MM.1S (cell line): Measurements from ENCODE around the gene PCED1B.
"Not testable (repeated sequence)": the region's sequence is repeated elsewhere in the genome, so short reads cannot be mapped to it uniquely, and the experiment has no call there.

ENCODE experiments used
- DNase-seq: peaks from one replicate; pipeline ENCODE4 v3.0.0-alpha.2; 2015
- H2AFZ ChIP-seq: fragments of 300-600 bp; sonication (generic); 2 replicates; pipeline ENCODE4 v1.6.0; 2016; ENCODE audit warnings: antibody characterized with exemption, low read length
- H3F3A ChIP-seq: fragments of 300-600 bp; sonication (generic); 2 replicates; pipeline ENCODE4 v1.6.1; 2016; ENCODE audit warnings: mild to moderate bottlenecking, antibody characterized with exemption, low read length, moderate library complexity, mixed read lengths; ENCODE audit not compliant: insufficient read depth
- H3K27ac ChIP-seq: fragments of 300-600 bp; sonication (generic); 2 replicates; pipeline ENCODE4 v1.5.1; 2016; ENCODE audit warnings: mild to moderate bottlenecking, low read length
- H3K27me3 ChIP-seq: fragments of 300-600 bp; sonication (generic); replicated peaks from 2 replicates; pipeline ENCODE4 v1.6.0; 2016; ENCODE audit warnings: low read length; ENCODE audit not compliant: insufficient read depth
- H3K36me3 ChIP-seq: fragments of 300-600 bp; sonication (generic); replicated peaks from 2 replicates; pipeline ENCODE4 v1.6.1; 2016; ENCODE audit warnings: mild to moderate bottlenecking, low read length, mixed read lengths; ENCODE audit not compliant: insufficient read depth
- H3K4me1 ChIP-seq: fragments of 300-600 bp; sonication (generic); 2 replicates; pipeline ENCODE4 v1.6.1; 2016; ENCODE audit warnings: low read length, mixed read lengths
- H3K4me2 ChIP-seq: fragments of 300-600 bp; sonication (generic); 2 replicates; pipeline ENCODE4 v1.6.0; 2016; ENCODE audit warnings: low read depth, low read length
- H3K4me3 ChIP-seq: fragments of 300-600 bp; sonication (generic); 2 replicates; pipeline ENCODE4 v1.5.1; 2016; ENCODE audit warnings: low read length, mixed read lengths
- H3K79me2 ChIP-seq: fragments of 300-600 bp; sonication (generic); 2 replicates; pipeline ENCODE4 v1.6.1; 2016; ENCODE audit warnings: mixed run types, low read length, mixed read lengths
- H3K9ac ChIP-seq: fragments of 300-600 bp; sonication (generic); 2 replicates; pipeline ENCODE4 v1.6.1; 2016; ENCODE audit warnings: low read length, mixed read lengths
- H3K9me2 ChIP-seq: fragments of 300-600 bp; sonication (generic); replicated peaks from 2 replicates; pipeline ENCODE4 v1.6.1; 2016; ENCODE audit warnings: mild to moderate bottlenecking, low read length, mixed read lengths; ENCODE audit not compliant: insufficient read depth
- H3K9me3 ChIP-seq: fragments of 300-600 bp; sonication (generic); replicated peaks from 2 replicates; pipeline ENCODE4 v1.6.1; 2016; ENCODE audit warnings: mild to moderate bottlenecking, low read length, mixed read lengths; ENCODE audit not compliant: insufficient read depth
- H4K20me1 ChIP-seq: fragments of 300-600 bp; sonication (generic); 2 replicates; pipeline ENCODE4 v1.6.1; 2016; ENCODE audit warnings: mild to moderate bottlenecking, low read length, moderate library complexity, mixed read lengths; ENCODE audit not compliant: insufficient read depth
- EZH2 ChIP-seq: fragments of 300-600 bp; sonication (generic); optimal IDR thresholded peaks from 2 replicates; pipeline ENCODE3; 2017; ENCODE audit warnings: low read depth, mild to moderate bottlenecking, antibody characterized with exemption, low read length, mixed read lengths
- EZH2phosphoT487 ChIP-seq: fragments of 300-600 bp; sonication (generic); IDR thresholded peaks from 2 replicates; pipeline ENCODE4 v1.6.1; 2018; ENCODE audit warnings: antibody characterized with exemption, low read length
- TF ChIP-seq, protein P1 (sequence below): fragments of 300-600 bp; sonication (generic); IDR thresholded peaks from 2 replicates; pipeline ENCODE4 v1.5.1; 2016; ENCODE audit warnings: antibody characterized with exemption, low read length, mixed read lengths

Gene PCED1B

GRCh38 chr12:47052274-47052673 is 27.1 kb upstream of the PCED1B start:
- no peaks in the 10 kb centered on the region for H3K4me1 ChIP-seq
- H2AFZ ChIP-seq: no peak overlapping the region
- H4K20me1 ChIP-seq: no peaks in the 10 kb centered on the region

GRCh38 chr12:47053961-47054360 is 25.5 kb upstream of the PCED1B start:
- Histone ChIP-seq H3K9me2 (no peaks in the 10 kb centered on the region), H3K27me3 (no peaks in the 10 kb centered on the region), H2AFZ (no peak overlapping the region), H3K36me3 (no peaks in the 10 kb centered on the region), H3K79me2 (no peaks in the 10 kb centered on the region), H4K20me1 (no peaks in the 10 kb centered on the region), H3K9ac (no peak overlapping the region), H3K4me1 (no peaks in the 10 kb centered on the region), H3K9me3 (no peaks in the 10 kb centered on the region), H3K27ac (no peak overlapping the region), H3K4me3 (no peak overlapping the region), H3F3A (no peaks in the 10 kb centered on the region), H3K4me2 (no peak overlapping the region)
- DNase-seq: no peak
- TF ChIP-seq EZH2 (no peak), EZH2phosphoT487 (no peak)
- TF ChIP-seq, protein P1, sequence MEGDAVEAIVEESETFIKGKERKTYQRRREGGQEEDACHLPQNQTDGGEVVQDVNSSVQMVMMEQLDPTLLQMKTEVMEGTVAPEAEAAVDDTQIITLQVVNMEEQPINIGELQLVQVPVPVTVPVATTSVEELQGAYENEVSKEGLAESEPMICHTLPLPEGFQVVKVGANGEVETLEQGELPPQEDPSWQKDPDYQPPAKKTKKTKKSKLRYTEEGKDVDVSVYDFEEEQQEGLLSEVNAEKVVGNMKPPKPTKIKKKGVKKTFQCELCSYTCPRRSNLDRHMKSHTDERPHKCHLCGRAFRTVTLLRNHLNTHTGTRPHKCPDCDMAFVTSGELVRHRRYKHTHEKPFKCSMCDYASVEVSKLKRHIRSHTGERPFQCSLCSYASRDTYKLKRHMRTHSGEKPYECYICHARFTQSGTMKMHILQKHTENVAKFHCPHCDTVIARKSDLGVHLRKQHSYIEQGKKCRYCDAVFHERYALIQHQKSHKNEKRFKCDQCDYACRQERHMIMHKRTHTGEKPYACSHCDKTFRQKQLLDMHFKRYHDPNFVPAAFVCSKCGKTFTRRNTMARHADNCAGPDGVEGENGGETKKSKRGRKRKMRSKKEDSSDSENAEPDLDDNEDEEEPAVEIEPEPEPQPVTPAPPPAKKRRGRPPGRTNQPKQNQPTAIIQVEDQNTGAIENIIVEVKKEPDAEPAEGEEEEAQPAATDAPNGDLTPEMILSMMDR: no peak

More at GRCh38 chr12:47052274-47052673, 27.1 kb upstream of the PCED1B start:
- Histone ChIP-seq H3K9me2 (no peaks in the 10 kb centered on the region), H3K36me3 (no peaks in the 10 kb centered on the region), H3K27me3 (no peaks in the 10 kb centered on the region), H3K27ac (no peak overlapping the region), H3K4me2 (no peak overlapping the region), H3K79me2 (no peaks in the 10 kb centered on the region), H3F3A (no peaks in the 10 kb centered on the region), H3K9ac (no peak overlapping the region), H3K9me3 (no peaks in the 10 kb centered on the region), H3K4me3 (no peak overlapping the region)
- no peak for TF ChIP-seq EZH2
- no peak for TF ChIP-seq EZH2phosphoT487
- TF ChIP-seq, protein P1: no peak
- no peak for DNase-seq

DNA sequence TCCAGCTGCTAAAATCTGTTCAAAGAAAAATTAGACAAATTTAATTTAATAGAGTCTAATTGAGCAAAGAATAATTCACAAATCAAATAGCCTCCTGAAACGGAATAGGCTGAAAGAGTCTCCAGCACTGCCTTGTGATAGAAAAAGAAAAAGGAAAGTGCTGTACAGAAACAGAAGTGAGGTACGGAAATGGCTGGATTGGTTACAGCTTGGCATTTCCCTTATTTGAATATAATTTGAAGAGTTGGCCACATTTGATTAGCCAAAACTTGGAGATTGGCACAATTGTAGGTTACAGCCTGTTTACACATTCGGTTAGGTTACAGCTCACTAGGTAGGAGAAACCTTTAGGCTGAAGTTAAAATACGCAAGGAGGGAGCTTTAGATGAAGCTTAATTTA is 24.8 kb upstream of the PCED1B start:
- H3K9me2 ChIP-seq: no peaks in the 10 kb centered on the region
- no peaks in the 10 kb centered on the region for H4K20me1 ChIP-seq
- no peak for DNase-seq
- no peaks in the 10 kb centered on the region for H3K9me3 ChIP-seq
- no peak overlapping the region for H3K4me3 ChIP-seq
- no peak overlapping the region for H3K4me2 ChIP-seq
- no peaks in the 10 kb centered on the region for H3K4me1 ChIP-seq
- no peak for TF ChIP-seq EZH2
- H3K9ac ChIP-seq: no peak overlapping the region
- no peaks in the 10 kb centered on the region for H3F3A ChIP-seq
- H3K27me3 ChIP-seq: no peaks in the 10 kb centered on the region
- H3K36me3 ChIP-seq: no peaks in the 10 kb centered on the region
- H3K27ac ChIP-seq: no peak overlapping the region
- no peak overlapping the region for H2AFZ ChIP-seq
- no peaks in the 10 kb centered on the region for H3K79me2 ChIP-seq

DNA sequence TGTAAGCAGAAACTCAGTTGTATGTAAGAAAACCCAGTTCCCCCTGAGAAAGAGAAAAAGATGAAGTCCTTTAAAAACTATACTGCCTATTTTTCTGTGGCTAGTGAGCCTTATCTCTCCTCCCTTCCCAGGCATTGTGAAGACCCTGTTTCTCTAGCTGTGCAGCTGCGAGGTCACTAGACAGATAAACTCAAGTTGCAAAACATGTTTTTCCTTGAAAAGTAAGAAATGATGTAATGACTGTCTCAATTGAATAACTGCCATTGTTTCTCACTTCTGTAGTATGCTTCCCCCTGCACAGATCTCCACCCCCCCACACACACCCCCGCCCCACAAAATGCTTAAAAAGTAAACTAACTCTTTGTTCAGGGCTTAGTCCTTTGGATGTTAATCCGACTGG is 23.6 kb upstream of the PCED1B start:
- not testable (repeated sequence) for H3K4me1 ChIP-seq, H3K4me3 ChIP-seq, H3K9me2 ChIP-seq, H3K9me3 ChIP-seq, H3F3A ChIP-seq, H4K20me1 ChIP-seq, H2AFZ ChIP-seq, H3K79me2 ChIP-seq, H3K36me3 ChIP-seq, H3K27ac ChIP-seq, H3K9ac ChIP-seq, DNase-seq, H3K4me2 ChIP-seq, H3K27me3 ChIP-seq

GRCh38 chr12:47056944-47057343 is 22.5 kb upstream of the PCED1B start:
- not testable (repeated sequence) for H3K79me2 ChIP-seq, H3K4me3 ChIP-seq, H3K9me2 ChIP-seq, H3K9me3 ChIP-seq, H3K4me2 ChIP-seq, H3K27me3 ChIP-seq, H2AFZ ChIP-seq, H3K9ac ChIP-seq, H3K4me1 ChIP-seq, H3F3A ChIP-seq, H4K20me1 ChIP-seq, H3K36me3 ChIP-seq, DNase-seq, H3K27ac ChIP-seq

- H3K4me3 ChIP-seq, H3K36me3 ChIP-seq, H3F3A ChIP-seq, H4K20me1 ChIP-seq, H2AFZ ChIP-seq, H3K4me1 ChIP-seq, H3K9me2 ChIP-seq, H3K9me3 ChIP-seq, H3K27me3 ChIP-seq, H3K4me2 ChIP-seq, H3K27ac ChIP-seq, H3K79me2 ChIP-seq, H3K9ac ChIP-seq, DNase-seq: not testable (repeated sequence)
These were observed 20.8 kb upstream of the PCED1B start for GRCh38 chr12:47058640-47059039.
